A549 treated with AZD9567 at 1 μM for 4 hours (cell line): ENCODE results near the gene ZNF415. TPM values are rescaled to one million over a fixed set of nuclear protein-coding genes. Genes with fewer than 3 reads are reported as not detected.

Source experiments
- total RNA-seq: library from RNA; stranded (reverse); fragments of 200-300 nt; extraction: Qiagen RNA extraction; gene quantifications from 5 replicates; pipeline ENCODE4 v1.2.3, GENCODE V29; 2022; ENCODE audit not compliant: insufficient read depth

ZNF415 gene
- not detected in 5 replicates for total RNA-seq

DNA sequence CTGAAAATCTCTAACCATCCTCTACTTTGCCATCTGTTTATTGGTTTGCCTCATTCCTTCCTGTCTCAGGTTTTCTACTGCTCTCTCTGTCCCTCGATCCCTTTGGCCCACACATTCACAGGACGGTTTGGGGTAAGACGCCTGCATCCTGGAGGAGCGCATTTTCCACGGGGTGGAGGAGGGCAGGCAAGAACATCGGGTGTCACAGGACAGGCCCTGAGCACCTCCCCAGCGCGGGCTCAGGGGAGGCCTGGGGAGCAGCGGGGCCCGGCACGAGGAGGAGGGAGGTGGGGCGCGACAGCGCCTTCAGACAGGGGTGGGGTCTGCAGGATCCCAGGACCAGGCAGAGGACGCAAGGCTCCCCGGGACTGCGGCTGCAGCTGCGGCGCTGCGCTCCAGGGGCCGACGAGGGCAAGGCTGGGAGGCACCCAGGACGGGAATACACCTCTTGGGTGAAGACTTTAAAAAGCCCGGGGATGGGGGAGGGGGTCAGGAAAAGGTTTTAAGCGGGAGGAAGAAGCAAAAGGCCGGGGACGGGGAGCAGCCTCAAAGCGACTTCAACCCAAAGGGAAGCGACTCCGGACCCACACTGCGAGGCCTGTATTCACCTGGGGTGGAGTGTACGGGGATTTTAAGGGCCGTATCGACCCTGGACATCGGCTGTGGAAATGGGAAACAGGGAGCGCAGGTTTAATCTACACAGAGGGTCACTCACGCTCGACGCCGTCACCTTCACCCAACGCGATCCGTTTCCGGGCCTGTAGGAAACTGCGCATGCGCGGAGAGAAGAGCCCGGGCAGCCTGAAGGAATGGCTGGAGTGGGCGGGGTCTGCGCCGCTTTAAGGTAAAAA lies at the start of gene ZNF415:
ZNF415 (minus strand) TSS at position 770 of the 851 bp plus-strand sequence. CDS start 10,234 bp downstream, outside the sequence.

DNA sequence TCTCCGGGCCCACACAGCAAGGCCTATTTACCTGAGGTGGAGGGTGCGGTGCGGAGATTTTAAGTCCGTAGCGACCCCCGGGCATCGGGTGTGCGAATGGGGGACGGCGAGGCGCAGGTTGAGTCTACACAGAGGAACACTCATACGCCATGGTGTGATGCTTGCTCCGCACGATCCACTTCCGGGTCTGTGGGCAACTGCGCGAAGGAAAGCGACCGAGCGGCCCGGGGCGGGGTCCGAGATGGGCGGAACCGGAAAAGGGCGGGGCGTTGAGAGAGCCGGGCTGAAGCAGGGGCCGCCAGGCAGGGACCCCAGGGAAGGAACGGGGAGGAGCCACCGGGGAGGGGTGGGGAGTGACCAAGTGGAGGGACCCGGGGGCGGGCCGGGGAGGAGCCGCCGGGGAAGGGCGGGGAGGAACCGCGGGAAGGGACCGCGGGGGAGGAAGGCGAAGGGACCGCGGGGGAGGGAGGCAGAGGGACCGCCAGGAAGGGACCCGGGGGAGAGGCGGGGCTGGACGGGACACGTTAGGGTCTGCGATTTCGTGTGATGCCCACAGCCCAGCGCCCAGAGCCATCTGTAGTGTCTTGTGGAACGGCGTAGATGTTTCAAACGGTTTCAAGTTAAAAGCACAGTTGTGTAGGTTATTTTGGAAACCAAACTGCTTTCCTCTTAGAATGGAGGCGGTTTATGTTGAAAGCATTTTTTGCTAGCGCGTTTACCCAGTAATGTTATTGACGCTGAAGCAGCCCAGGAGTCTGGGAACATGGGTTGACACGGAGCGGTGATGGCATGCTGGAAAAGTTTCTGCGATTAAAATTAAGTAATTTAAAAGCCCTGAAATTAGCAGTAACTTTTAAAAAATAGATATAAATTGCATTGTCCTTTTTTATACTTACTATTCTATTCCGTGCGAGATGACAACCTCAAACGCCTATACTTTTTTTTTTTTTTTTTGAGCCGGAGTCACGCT lies 29.2 kb downstream of the ZNF415 start, which contains the start of gene ZNF160:
ZNF160 (minus strand) TSS at position 189 of the 970 bp plus-strand sequence. CDS start 17,146 bp downstream, outside the sequence.

Other genes starting within 250 kb of the ZNF415 start
- not detected in 5 replicates for gene ZNF320, start 235.3 kb downstream of the ZNF415 start, total RNA-seq
- gene ZNF888, start 209.5 kb downstream of the ZNF415 start, total RNA-seq, result 0.01 to 0.02 TPM in 2 of 5 replicates, not detected in the others
- gene ZNF816, start 170.0 kb downstream of the ZNF415 start, total RNA-seq, result 0.02 to 0.09 TPM (median 0.07 TPM) in 4 of 5 replicates, not detected in the other
- not detected in 5 replicates for gene ERVV-1, start 119.0 kb downstream of the ZNF415 start, total RNA-seq
- gene ERVV-2, start 88.2 kb downstream of the ZNF415 start, total RNA-seq, result not detected in 5 replicates
- 7.8 to 9.6 TPM (median 8.9 TPM) in 5 replicates for gene ZNF160, start 29.5 kb downstream of the ZNF415 start, total RNA-seq
- 0.20 TPM in 1 of 5 replicates, not detected in the others for gene ZNF347, start 26.1 kb upstream of the ZNF415 start, total RNA-seq
- gene ZNF665, start 60.4 kb upstream of the ZNF415 start, total RNA-seq, result not detected in 5 replicates
- not detected in 5 replicates for gene ZNF677, start 122.0 kb upstream of the ZNF415 start, total RNA-seq
- not detected in 5 replicates for gene VN1R2, start 125.4 kb upstream of the ZNF415 start, total RNA-seq
- gene VN1R4, start 134.8 kb upstream of the ZNF415 start, total RNA-seq, result not detected in 5 replicates
- gene ZNF845, start 200.8 kb upstream of the ZNF415 start, total RNA-seq, result 3.0 to 4.7 TPM (median 3.5 TPM) in 5 replicates
- gene ZNF525, start 232.8 kb upstream of the ZNF415 start, total RNA-seq, result 0.16 to 0.35 TPM (median 0.26 TPM) in 4 of 5 replicates, not detected in the other